Stimulated activated CD8-positive, alpha-beta memory T cell treated with anti-CD3 and anti-CD28 coated beads, Interleukin-7, amount 100 ng/mL, for 4 hours (primary cell): Measurements from ENCODE around the gene CCDC18.
"Not testable (repeated sequence)": the region's sequence is repeated elsewhere in the genome, so short reads cannot be mapped to it uniquely, and the experiment has no call there.

ENCODE experiments used
- DNase-seq, 2 donors: peaks; one replicate each; pipeline ENCODE4 v3.0.0-alpha.2; 2020; ENCODE audit warnings: low read depth in 2 of 2

Gene CCDC18

DNA sequence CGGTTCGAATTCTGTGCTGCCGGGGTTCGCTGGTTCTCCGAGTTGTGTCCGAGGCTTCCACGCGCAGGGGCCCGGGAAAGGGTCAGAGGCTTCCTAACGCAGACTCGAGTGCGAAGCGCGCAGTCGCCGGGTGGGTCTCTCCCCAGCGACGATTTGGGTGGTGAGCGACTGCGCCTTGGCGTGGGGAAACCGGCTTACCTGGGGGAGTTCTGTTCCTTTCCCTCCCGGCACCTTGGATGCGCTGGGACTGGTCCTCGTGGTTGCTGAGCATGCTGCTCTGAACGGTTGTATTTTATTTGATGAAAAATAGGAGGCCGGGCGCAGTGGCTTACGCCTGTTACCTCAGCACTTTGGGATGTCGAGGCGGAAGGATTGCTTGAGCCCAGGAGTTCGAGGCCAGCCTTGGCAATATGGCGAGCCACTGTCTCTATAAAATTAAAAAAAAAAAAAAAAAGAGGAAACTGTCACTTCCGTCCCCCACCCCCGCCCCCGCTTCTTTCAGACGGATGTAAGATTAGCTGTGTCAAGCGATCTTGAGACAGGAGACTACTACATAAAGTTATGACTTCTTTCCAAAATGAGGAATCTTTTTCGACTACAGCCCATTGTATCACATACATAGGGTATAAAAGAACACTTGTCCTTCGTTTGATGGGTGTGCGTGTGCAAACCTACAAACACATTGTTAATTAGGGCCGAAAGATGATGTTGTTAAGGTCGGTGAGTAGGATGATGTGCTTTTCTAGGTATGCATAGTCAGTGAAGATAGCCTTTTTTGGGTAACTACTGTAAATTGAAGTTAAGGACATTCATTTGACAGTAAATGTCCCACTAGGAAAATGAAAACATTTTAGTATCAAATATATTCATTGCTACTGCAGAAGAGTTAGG lies at the start of gene CCDC18:
Gene CCDC18 (plus strand): TSS at position 2 of the 891 bp plus-strand sequence. CDS start 2,638 bp downstream, outside the sequence.
- DNase-seq: peak; percentile 33 to 42

DNA sequence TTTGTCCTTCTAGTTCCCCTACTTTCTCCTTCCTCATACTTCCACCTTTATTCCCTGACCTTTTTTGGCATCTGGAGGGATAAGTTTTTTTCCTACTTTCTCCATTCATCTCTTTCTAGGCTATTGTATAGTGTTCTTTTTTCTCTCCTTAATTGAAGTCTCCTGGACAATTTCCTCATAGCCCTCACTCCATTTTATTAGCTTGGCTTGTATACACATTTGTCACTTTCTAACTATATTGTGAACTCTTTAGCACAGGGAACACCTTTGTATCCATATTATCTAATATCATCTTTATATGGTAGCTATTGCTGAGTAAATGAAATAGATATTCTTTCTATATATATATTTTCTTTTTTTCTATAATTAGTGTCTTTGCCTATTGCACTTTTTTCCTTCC lies 47.9 kb upstream of the CCDC18 start:
- no peak for DNase-seq

DNA sequence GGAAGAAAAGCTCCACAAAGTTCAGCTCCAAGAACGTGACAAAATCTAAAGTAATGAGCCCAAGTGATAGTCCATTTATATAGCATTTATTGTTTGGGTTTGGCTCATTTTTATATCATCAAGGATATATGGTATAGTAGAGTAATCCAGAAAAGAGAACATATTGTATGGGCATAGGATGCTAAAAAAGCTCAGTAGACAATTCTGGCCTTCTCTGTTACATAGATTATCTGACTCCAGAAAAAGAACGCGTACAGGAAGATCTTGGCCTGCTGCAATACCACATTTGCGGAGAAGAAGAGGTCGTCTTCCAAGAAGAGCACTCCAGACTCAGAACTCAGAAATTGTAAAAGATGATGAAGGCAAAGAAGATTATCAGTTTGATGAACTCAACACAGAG lies 44.1 kb upstream of the CCDC18 start:
- no peak for DNase-seq

GRCh38 chr1:93137604-93138292 lies 42.8 kb upstream of the CCDC18 start:
- no peak for DNase-seq

- no peak for DNase-seq
Observed at GRCh38 chr1:93140106-93140505, 40.4 kb upstream of the CCDC18 start.

DNA sequence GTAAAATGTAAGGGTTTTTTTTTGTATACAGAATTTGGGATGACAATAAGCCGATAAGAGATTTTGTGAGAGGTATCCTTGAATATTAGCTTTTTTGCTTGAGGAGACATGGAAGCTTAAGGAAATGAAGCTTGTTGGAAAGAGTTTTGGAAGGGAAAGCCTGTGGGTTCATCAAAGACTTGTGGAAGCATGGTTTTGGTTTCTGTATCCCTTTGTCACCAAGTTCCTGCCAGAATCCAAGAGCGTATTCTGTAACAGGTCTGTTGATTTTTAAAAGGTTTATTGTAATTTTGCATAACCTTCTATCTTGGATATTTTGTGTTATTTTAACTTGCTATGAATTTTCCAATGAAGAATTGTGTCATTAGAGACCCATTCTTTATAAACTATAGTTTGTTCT lies 38.4 kb upstream of the CCDC18 start:
- DNase-seq: no peak

DNA sequence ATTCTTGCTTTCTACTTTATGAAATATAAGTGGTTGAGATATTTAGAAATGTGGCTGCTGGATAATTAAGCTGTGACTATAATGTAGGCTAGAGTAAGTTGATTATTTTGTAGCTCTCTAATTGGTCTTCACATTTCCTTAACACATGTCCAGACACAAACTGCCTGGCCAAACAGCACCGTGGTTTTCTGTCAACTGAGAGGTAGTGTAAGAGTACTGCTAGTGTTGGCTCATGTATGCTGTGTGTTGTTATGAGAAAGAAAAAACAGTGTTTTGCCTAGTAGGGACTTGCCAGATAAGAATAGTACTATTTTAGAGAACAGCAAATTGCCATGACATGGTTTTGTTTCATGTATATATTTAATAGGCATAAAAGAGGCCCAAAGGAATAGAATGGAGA lies 37.4 kb upstream of the CCDC18 start:
- DNase-seq: no peak

DNA sequence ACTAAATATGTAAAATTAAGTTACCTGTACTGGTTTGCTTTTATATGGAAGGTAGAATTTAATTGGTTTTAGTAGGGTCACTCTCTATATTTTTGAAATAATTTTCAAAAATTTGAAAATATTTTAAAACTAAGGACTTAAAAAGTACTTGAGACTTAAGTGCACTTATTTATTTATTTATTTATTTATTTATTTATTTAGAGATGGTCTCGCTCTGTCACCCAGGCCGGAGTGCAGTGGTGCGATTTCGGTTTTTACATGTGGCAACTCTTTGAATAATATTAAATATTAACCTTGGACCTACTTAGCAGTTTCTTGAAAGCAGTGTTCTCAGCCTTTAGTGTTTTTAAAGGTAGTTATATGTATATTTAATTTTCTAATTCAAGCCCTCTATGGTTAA lies 36.8 kb upstream of the CCDC18 start:
- no peak for DNase-seq

- no peak for DNase-seq
Observed at GRCh38 chr1:93148001-93148400, 32.5 kb upstream of the CCDC18 start.

- no peak for DNase-seq
Observed at GRCh38 chr1:93150729-93151128, 29.8 kb upstream of the CCDC18 start.

- DNase-seq: no peak
Observed at GRCh38 chr1:93151474-93151873, 29.1 kb upstream of the CCDC18 start.

- DNase-seq: no peak
Observed at GRCh38 chr1:93152835-93153234, 27.7 kb upstream of the CCDC18 start.

DNA sequence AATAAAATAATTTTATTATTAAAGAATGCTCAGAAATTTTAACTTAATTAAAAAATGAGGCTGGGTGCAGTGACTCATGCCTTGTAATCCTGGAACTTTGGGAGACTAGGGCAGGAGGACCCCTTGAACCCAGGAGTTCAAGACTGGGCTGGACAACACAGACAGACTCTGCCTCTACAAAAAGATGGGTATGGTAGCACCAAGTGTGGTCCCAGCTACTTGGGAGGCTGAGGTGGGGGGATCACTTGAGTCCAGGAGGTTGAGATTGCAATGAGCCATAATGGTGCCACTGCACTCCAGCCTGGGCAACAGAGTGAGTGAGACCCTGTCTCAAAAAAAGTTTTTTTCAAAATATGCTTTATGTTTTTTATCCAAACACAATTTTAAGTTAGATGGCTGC lies 25.6 kb upstream of the CCDC18 start:
- no peak for DNase-seq

- DNase-seq: no peak
Observed at GRCh38 chr1:93155335-93155734, 25.2 kb upstream of the CCDC18 start.

DNA sequence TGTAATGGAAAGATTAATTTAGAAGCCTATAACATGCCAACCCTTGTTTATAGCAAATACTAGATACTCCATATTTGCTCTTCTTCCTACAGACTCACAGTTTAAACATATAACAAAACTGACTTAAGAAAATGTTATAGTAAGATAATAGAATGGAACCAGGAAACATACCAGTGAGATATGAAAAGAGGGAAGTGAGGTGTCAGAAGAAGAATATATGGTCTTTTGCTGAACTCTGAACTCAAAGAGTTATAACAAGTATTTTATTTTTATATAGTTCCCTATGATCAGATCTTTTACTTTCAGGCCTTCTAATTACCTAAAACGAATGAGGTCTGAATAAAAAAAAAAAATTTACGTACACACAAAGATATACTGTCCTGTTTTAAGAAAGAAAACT lies 21.2 kb upstream of the CCDC18 start:
- DNase-seq: no peak

GRCh38 chr1:93163314-93163713 lies 17.2 kb upstream of the CCDC18 start:
- not testable (repeated sequence) for DNase-seq

GRCh38 chr1:93164816-93165215 lies 15.7 kb upstream of the CCDC18 start:
- DNase-seq: no peak

DNA sequence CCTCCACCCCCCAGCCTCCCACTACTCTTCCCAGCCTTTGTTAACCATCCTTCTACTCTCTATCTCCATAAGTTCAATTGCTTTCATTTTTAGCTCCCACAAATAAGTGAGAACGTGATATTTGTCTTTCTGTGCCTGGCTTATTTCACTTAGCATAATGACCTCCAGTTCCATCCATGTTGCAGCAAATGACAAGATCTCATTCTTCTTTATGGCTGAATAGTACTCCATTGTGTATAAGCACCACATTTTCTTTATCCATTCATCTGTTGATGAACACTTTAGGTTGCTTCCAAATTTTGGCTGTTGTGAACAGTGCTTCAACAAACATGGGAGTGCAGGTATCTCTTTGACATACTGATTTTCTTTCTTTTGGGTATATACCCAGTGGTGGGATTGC lies 14.6 kb upstream of the CCDC18 start:
- DNase-seq: not testable (repeated sequence)

- no peak for DNase-seq
Observed at GRCh38 chr1:93167006-93167405, 13.5 kb upstream of the CCDC18 start.

GRCh38 chr1:93170141-93170678 lies 10.3 kb upstream of the CCDC18 start:
- not testable (repeated sequence) for DNase-seq

GRCh38 chr1:93171549-93172034 lies 8.9 kb upstream of the CCDC18 start:
- DNase-seq: no peak

- no peak for DNase-seq
Observed at GRCh38 chr1:93172778-93173177, 7.7 kb upstream of the CCDC18 start.

DNA sequence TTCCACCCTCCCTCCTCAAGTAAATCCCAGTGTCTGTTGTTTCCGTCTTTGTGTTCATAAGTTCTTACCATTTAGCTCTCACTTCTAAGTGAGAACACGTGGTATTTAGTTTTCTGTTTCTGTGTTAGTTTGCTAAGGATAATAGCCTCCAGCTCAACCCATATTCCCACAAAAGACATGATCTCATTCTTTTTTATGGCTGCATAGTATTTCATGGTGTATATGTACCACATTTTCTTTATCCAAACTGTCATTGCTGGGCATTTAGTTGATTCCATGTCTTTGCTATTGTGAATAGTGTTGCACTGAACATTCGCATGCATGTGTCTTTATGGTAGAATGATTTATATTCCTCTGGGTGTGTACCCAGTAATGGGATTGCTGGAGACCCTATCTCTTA lies 5.9 kb upstream of the CCDC18 start:
- DNase-seq: not testable (repeated sequence)
